Stimulated activated CD4-positive, alpha-beta T cell treated with anti-CD3 and anti-CD28 coated beads, TNF-alpha, amount 100 ng/mL, for 4 hours (primary cell): ENCODE results near the gene SPINDOC.
"Not testable (repeated sequence)": the region's sequence is repeated elsewhere in the genome, so short reads cannot be mapped to it uniquely, and the experiment has no call there.

Source experiments
- DNase-seq, 3 experiments: peaks; one replicate each; pipeline ENCODE4 v3.0.0-alpha.2; 2020; ENCODE audit warnings: low read depth in 3 of 3

Gene SPINDOC

DNA sequence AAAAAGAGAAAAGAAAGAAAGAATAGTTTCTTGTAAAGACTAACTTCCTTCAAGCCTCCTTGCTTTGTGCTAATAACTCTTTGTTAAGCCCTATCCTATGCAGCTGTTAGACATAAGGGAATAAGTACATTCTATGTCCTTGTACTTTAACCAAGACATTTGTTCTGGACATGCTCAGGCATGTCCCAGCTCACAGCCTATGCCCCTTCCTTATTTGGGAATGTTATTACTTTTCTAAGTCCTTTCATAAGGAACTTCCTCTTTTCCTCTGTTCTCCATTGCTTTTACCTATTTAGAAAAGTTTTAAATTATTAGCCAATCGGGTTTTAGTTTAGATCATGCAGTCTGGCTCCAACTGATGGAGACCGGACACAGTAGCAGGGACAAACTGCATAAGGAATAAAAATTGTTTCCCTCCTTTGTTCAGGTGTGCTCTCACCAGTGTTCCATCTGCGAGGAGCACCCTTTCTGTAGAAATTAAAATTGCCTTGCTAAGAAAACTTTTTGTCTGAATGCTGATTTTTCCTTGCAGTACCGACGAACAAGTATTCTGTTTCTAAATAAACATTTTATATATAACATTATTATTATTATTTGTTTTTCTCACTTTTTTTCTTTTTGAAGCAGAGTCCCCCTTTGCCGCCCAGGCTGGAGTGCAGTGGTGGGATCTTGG is 21.6 kb upstream of the SPINDOC start:
- DNase-seq, result no peak

GRCh38 chr11:63793161-63793560 is 20.1 kb upstream of the SPINDOC start:
- DNase-seq, result no peak

- DNase-seq, result no peak
These were observed 18.2 kb upstream of the SPINDOC start for GRCh38 chr11:63795066-63795465.

DNA sequence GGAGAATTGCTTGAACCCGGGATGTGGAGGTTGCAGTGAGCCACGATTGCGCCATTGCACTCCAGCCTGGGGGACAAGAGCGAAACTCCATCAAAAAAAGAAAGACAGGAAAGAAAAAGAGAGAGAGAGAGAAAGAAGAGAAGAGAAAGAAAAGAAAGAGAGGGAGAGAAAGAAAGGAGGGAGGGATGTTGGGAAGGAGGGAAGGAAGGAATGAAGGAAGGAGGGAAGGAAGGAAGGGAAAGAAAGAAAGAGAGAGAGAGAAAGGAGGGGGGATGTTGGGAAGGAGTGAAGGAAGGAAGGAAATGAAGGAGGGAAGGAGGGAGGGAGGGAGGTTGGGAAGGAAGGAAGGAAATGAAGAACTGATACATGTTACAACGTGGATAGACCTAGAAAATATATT is 12.3 kb upstream of the SPINDOC start:
- DNase-seq, result no peak

GRCh38 chr11:63802637-63803414 is 10.4 kb upstream of the SPINDOC start:
- no peak for DNase-seq

DNA sequence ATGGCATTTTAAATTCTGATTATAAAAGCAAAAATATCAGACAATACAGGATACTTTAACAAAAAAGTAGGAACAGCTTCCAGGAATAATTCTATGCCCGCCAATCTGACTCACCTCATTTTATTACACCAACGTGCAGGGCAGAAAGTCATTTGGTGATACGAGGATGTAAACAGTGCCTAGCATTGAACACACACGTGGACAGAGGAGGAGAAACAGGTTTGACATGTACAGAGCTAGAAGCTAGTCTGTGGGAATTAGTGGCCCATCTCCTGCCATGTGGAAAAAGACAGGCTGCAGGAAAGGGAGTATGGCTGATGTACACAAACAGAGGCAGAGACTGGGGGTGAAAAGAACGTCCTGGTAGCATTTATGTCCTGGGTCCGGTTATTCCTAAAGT is 9.0 kb upstream of the SPINDOC start:
- no peak for DNase-seq

DNA sequence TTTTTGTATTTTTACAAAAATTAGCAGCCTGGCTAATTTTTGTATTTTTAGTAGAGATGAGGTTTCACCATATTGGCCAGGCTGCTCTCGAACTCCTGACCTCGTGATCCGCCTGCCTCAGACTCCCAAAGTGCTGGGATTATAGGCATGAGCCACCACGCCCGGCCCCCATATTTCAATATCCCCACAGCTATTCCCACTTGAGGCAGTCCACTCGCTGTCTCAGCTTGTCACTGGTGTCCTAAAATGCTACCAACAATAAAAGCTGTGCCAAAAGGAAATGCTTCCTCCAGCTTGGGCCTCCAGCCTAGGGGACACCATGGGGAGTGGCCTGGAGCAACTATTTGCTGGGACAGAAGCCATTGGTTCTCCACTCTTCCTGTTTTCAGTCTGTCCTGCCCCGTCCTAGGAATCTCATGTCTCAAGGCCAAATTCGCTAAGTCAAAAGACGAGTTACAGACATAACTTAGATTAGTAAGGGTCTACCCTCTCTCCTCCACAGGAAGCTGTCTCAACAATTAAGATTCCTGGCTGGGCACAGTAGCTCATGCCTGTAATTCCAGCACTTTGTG is 7.3 kb upstream of the SPINDOC start:
- DNase-seq, result no peak

DNA sequence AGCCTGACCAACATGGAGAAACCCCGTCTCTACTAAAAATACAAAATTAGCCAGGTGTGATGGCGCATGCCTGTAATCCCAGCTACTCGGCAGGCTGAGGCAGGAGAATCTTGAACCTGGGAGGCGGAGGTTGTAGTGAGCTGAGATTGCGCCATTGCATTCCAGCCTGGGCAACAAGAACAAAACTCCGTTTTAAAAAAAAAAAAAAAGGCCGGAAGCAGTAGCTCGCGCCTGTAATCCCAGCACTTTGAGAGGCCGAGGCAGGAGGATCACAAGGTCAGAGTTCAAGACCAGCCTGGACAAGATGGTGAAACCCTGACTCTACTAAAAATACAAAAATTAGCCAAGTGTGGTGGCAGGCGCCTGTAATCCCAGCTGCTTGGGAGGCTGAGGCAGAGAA is 2.9 kb upstream of the SPINDOC start:
- not testable (repeated sequence) for DNase-seq

- no peak for DNase-seq
These were observed 1.7 kb upstream of the SPINDOC start for GRCh38 chr11:63811522-63811921.

- DNase-seq, result peak in 1 of 3 experiments; percentile 9
These were observed 517 bp downstream of the SPINDOC start for GRCh38 chr11:63813563-63814382.

- no peak for DNase-seq
These were observed 1.1 kb downstream of the SPINDOC start for GRCh38 chr11:63814383-63814736.

DNA sequence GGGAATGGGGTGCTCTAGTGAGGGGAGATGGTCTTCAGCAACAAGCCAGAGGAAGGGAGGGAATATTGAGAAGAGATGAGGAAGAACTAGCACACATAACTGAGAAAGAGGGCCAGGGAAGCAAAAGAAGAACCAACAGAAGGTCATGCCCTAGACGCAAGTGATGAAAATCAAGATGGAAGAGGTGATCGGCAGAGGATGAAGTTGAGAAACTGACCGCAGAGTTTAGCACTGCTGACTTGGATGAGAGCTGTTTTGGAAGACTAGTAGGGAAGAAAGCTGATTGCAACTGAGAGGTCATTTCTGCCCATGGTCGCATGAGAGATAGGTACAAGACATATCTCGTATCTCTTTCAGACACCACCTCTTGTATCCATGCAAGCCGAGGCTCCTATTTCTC is 2.9 kb downstream of the SPINDOC start:
- no peak for DNase-seq

DNA sequence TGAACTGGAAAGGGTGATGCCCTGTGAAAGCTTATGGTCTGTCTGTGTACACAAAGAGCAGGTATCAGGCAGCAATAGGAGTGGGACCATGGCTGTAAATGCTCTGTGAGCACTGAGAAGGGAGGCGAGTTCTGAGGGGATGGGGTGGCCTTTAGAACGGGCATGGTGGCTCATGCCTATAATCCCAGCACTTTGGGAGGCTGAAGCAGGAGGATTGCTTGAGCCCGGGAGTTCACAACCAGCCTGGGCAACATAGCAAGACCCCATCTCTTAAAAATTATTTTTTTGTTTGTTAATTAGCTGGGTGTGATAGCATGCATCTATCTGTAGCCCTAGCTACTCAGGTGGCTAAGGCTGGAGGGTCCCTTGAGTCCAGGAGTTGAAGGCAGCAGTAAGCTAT is 3.5 kb downstream of the SPINDOC start:
- DNase-seq, result no peak

DNA sequence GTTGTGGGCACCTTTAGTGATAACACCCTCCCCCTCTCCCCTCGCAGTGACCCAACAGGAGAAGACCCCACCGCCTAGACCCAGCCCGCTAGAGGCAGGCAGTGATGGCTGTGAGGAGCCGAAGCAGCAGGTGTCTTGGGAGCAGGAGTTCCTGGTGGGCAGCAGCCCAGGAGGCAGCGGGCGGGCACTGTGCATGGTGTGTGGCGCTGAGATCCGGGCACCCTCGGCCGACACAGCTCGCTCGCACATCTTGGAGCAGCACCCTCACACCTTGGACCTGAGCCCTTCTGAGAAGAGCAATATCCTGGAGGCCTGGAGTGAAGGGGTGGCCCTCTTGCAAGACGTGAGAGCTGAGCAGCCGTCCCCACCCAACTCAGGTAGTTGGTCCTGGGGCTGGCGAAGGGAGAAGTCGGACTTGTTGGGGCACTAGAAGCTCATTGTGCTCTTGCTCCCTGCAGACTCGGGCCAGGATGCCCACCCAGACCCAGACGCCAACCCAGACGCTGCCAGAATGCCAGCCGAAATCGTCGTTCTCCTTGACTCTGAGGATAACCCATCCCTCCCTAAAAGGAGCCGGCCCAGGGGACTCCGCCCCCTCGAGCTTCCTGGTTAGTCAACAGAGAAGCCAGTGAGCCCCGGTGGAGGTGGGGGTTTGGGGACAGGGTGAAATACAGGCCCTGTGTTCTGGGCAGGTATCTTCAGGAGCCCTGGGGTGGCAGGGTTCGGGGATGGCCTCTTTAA is 4.7 kb downstream of the SPINDOC start:
- DNase-seq, result no peak

DNA sequence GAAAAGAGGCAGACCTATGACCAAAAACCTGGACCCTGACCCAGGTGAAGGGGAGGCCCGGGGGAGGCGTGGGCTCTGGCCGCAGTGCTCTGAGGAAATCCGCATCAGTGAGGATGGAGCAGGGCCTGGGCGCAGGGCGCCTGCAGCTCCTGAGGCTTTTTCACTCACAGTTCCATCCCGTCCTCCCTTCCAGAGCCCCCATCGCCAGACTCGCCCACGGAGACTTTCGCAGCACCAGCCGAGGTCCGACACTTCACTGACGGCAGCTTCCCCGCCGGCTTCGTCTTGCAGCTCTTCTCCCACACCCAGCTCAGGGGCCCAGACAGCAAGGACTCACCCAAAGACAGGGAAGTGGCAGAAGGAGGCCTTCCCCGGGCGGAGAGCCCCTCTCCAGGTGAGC is 5.4 kb downstream of the SPINDOC start:
- no peak for DNase-seq

- no peak for DNase-seq
These were observed 8.2 kb downstream of the SPINDOC start for GRCh38 chr11:63821411-63821810.

- DNase-seq, result no peak
These were observed 13.4 kb downstream of the SPINDOC start for GRCh38 chr11:63826471-63827190.

GRCh38 chr11:63829823-63830489 is 16.7 kb downstream of the SPINDOC start:
- DNase-seq, result no peak

DNA sequence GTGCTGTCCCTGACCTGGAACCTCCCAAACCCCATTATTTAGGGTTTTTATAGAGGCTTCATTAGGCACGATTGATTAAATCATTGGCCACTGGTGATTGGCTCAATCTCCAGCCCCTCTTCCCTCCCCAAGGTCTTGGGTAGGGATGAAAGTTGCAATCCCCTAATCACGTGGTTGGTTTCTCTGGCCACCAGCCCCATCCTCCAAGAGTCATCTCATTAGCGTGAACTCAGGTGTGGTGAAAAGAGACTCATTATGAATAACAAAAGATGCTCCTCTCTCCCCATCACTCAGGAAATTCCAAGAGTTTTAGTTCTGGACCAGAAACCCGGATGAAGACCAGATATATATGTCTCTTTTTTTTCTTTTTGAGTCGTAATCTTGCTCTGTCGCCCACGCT is 18.1 kb downstream of the SPINDOC start:
- DNase-seq, result no peak

DNA sequence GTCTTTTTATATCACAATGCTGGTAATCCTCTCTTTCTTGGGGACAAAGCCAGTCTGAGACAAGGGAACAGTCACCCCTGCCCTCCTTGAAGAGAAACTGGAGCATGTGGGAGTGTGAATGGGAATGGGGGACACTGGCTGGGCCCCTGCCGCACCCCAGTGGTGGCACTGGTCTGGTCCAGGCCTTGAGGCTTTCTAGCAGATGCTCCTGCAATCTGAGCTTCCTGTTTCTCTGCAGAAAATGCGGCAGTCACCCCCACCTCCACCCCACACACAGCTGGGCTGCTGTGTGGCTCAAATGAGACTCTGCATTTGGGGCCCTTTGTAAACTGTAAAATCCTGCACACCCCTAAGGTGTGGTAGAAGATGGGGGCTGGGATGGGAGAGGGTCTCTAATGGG is 19.1 kb downstream of the SPINDOC start:
- DNase-seq, result no peak
